GM12864 (cell line): ENCODE data around the gene UQCRC2.

Experiments
- DNase-seq: peaks from one replicate; pipeline ENCODE4 v3.0.0-alpha.2; 2011; ENCODE audit warnings: low read depth
- H3K4me3 ChIP-seq: 2 replicates; pipeline ENCODE4 v1.5.1; 2011; ENCODE audit warnings: mild to moderate bottlenecking, low read depth, low read length, control low read depth
- TF ChIP-seq, protein P1 (sequence below): IDR thresholded peaks from 2 replicates; pipeline ENCODE4 v1.5.1; 2011; ENCODE audit warnings: low read depth, mild to moderate bottlenecking, moderate library complexity, low read length, control low read depth, inconsistent platforms; ENCODE audit errors: missing control alignments

Gene UQCRC2

DNA sequence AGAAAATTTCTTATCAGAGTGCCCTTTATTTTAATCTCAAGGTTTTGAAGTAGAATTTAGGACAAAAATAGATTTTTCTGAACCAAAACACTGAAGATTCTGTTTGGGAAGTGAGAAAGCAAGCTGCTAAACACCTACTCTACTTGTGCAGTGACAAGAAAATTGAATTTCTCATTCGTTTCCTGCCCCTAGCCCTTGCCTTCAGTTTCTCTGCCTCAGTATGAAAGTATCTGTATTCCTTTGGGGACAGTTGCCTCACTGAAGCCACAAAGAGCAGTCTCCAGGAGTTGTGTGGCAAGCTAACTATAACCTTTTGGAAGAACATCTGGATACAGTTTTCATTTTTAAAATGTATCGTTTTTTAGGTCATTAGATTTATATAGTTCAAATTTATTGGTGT, 74.5 kb downstream of the UQCRC2 start:
- DNase-seq, result no peak
- TF ChIP-seq, protein P1, sequence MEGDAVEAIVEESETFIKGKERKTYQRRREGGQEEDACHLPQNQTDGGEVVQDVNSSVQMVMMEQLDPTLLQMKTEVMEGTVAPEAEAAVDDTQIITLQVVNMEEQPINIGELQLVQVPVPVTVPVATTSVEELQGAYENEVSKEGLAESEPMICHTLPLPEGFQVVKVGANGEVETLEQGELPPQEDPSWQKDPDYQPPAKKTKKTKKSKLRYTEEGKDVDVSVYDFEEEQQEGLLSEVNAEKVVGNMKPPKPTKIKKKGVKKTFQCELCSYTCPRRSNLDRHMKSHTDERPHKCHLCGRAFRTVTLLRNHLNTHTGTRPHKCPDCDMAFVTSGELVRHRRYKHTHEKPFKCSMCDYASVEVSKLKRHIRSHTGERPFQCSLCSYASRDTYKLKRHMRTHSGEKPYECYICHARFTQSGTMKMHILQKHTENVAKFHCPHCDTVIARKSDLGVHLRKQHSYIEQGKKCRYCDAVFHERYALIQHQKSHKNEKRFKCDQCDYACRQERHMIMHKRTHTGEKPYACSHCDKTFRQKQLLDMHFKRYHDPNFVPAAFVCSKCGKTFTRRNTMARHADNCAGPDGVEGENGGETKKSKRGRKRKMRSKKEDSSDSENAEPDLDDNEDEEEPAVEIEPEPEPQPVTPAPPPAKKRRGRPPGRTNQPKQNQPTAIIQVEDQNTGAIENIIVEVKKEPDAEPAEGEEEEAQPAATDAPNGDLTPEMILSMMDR, result no peak
- no peak overlapping the region for H3K4me3 ChIP-seq

DNA sequence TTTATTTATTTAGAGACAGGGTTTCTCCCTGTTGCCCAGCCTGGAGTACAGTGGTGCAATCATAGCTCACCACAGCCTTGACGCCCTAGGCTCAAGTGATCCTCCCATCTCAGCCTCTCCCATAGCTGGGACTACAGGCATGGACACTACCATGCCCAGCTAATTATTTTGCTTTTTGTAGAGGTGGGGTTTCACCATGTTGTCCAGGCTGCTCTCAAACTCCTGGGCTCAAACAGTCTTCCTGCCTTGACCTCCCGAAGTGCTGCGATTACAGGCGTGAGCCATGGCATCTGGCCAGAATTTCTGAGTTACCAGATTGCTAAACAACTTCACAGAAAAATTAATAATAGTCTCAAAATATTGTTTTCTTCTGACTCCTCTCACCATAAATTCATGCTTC, 76.5 kb downstream of the UQCRC2 start:
- DNase-seq, result no peak

DNA sequence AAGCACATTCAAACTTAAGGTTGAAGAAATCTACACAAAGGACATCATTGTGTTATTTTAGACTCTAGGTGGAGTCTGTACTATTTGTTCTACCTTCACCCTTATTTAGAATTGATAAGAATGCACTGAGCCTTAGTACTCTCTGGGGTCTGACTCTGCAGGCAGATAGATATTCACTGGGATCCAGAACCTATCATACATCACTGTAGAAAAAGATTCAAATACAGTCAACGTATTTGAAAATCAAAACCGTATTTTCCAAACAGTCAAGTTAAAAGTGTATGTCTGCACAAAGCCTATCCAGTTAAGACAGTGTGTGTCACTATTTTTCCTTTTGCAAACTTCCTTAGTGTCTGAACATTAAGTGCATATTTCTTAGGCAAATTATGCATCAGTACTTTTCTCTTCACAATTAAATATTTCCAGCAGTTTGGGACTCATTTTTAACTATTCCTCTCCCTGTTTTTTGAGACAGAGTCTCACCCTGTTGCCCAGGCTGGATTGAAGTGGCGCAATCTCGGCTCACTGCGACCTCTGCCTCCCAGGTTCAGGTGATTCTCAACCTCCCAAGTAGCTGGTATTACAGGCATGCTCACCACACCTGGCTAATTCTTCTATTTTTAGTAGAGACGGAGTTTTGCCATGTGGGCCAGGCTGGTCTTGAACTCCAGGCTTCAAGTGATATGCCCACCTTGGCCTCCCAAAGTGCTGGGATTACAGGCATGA, 77.1 kb downstream of the UQCRC2 start:
- no peak overlapping the region for H3K4me3 ChIP-seq
- TF ChIP-seq, protein P1, result no peak
- DNase-seq, result no peak

More for the DNA sequence above, 76.5 kb downstream of the UQCRC2 start:
- TF ChIP-seq, protein P1, result no peak
- H3K4me3 ChIP-seq, result no peak overlapping the region

DNA sequence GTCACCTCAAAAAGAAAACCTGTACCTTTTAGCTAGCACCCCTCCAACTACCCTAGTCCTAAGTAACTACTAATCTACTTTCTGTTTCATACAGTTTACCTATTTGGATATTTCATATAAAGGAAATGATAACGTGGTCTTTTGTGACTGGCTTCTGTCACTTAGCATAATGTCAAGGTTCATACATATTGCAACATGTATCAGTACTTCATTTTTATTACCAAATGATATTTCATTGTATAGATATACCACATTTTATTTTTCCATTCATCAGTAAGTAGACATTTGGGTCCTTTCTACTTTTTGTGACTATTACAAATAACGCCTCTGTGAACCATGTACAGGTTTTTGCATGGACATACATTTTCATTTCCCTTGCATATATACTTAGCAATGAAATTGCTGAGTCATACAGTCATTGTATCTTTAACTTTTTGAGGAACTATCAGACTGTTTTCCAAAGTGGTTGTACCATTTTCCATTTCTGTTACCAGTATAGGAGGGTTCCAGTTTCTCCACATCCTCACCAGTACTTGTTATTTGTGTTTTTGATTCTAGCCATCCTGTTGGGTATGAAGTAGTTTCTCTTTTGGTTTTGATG, 78.4 kb downstream of the UQCRC2 start:
- no peak overlapping the region for H3K4me3 ChIP-seq
- no peak for DNase-seq
- TF ChIP-seq, protein P1, result no peak
